BE2C (cell line): ENCODE measurements around the gene EPS8.

Experiments
- DNase-seq: peaks from one replicate; pipeline ENCODE4 v3.0.0-alpha.2; 2020
- H3K27me3 ChIP-seq: fragments of 250-450 bp; sonication (Bioruptor Pico); 2 replicates; pipeline ENCODE4 v1.5.1; 2020; ENCODE audit warnings: mild to moderate bottlenecking
- H3K36me3 ChIP-seq: fragments of 250-450 bp; sonication (Bioruptor Pico); 2 replicates; pipeline ENCODE4 v1.5.1; 2020; ENCODE audit warnings: mild to moderate bottlenecking
- H3K4me1 ChIP-seq: fragments of 250-450 bp; sonication (Bioruptor Pico); 2 replicates; pipeline ENCODE4 v1.5.1; 2020
- H3K4me3 ChIP-seq: 2 replicates; pipeline ENCODE4 v1.5.1; 2011; ENCODE audit warnings: low read depth, low read length
- H3K9me3 ChIP-seq: fragments of 250-450 bp; sonication (Bioruptor Pico); 2 replicates; pipeline ENCODE4 v1.5.1; 2020
- CTCF ChIP-seq: IDR thresholded peaks from 2 replicates; pipeline ENCODE4 v1.5.1; 2012; ENCODE audit warnings: mild to moderate bottlenecking, low read depth, low read length

Gene EPS8

GRCh38 chr12:15700595-15700994, 88.6 kb downstream of the EPS8 start:
- DNase-seq, result no peak
- no peaks in the 10 kb centered on the region for H3K4me1 ChIP-seq
- H3K4me3 ChIP-seq, result no peak overlapping the region
- no peak for TF ChIP-seq CTCF
- no peaks in the 10 kb centered on the region for H3K36me3 ChIP-seq
- H3K27me3 ChIP-seq, result no peaks in the 10 kb centered on the region
- no peaks in the 10 kb centered on the region for H3K9me3 ChIP-seq

GRCh38 chr12:15699886-15700285, 89.3 kb downstream of the EPS8 start:
- no peak for DNase-seq
- TF ChIP-seq CTCF, result no peak
- Histone ChIP-seq H3K4me3 (no peak overlapping the region), H3K36me3 (no peaks in the 10 kb centered on the region), H3K27me3 (no peaks in the 10 kb centered on the region; the same call in 1 of the 2 replicates), H3K4me1 (no peaks in the 10 kb centered on the region), H3K9me3 (no peaks in the 10 kb centered on the region)

- Histone ChIP-seq H3K4me1 (no peaks in the 10 kb centered on the region), H3K9me3 (no peaks in the 10 kb centered on the region), H3K36me3 (no peaks in the 10 kb centered on the region), H3K4me3 (no peak overlapping the region), H3K27me3 (no peaks in the 10 kb centered on the region; the same call in 1 of the 2 replicates)
- no peak for DNase-seq
- TF ChIP-seq CTCF, result no peak
Observed at GRCh38 chr12:15698377-15698871, 90.8 kb downstream of the EPS8 start.

GRCh38 chr12:15697201-15697600, 92.0 kb downstream of the EPS8 start:
- peaks cover 3% of the 10 kb centered on the region; the same call in 1 of the 2 replicates for H3K27me3 ChIP-seq
- DNase-seq, result no peak
- no peaks in the 10 kb centered on the region for H3K9me3 ChIP-seq
- no peak for TF ChIP-seq CTCF
- H3K4me3 ChIP-seq, result no peak overlapping the region
- H3K36me3 ChIP-seq, result no peaks in the 10 kb centered on the region
- H3K4me1 ChIP-seq, result no peaks in the 10 kb centered on the region

GRCh38 chr12:15693228-15693911, 95.8 kb downstream of the EPS8 start:
- no peak for DNase-seq
- Histone ChIP-seq H3K4me1 (no peaks in the 10 kb centered on the region), H3K9me3 (no peaks in the 10 kb centered on the region), H3K36me3 (no peaks in the 10 kb centered on the region), H3K4me3 (no peak overlapping the region), H3K27me3 (peaks cover 7% of the 10 kb centered on the region)
- no peak for TF ChIP-seq CTCF

- H3K36me3 ChIP-seq, result no peaks in the 10 kb centered on the region
- peaks cover 10% of the 10 kb centered on the region for H3K27me3 ChIP-seq
- no peaks in the 10 kb centered on the region for H3K4me1 ChIP-seq
- no peaks in the 10 kb centered on the region for H3K9me3 ChIP-seq
- DNase-seq, result no peak
- TF ChIP-seq CTCF, result no peak
- no peak overlapping the region for H3K4me3 ChIP-seq
Observed at GRCh38 chr12:15691388-15691787, 97.8 kb downstream of the EPS8 start.
